C4-2B (cell line): ENCODE data around the gene ADAM19.

ENCODE experiments used
- H3K27ac ChIP-seq: fragments of 450-650 bp; 2 replicates; pipeline ENCODE4 v1.5.1; 2017
- CTCF ChIP-seq: fragments of 450-650 bp; conservative IDR thresholded peaks from 2 replicates; pipeline ENCODE4 v1.5.1; 2017; ENCODE audit warnings: mild to moderate bottlenecking
- ZFX ChIP-seq: fragments of 450-650 bp; IDR thresholded peaks from 2 replicates; pipeline ENCODE4 v1.6.1; 2017

ADAM19 gene

DNA sequence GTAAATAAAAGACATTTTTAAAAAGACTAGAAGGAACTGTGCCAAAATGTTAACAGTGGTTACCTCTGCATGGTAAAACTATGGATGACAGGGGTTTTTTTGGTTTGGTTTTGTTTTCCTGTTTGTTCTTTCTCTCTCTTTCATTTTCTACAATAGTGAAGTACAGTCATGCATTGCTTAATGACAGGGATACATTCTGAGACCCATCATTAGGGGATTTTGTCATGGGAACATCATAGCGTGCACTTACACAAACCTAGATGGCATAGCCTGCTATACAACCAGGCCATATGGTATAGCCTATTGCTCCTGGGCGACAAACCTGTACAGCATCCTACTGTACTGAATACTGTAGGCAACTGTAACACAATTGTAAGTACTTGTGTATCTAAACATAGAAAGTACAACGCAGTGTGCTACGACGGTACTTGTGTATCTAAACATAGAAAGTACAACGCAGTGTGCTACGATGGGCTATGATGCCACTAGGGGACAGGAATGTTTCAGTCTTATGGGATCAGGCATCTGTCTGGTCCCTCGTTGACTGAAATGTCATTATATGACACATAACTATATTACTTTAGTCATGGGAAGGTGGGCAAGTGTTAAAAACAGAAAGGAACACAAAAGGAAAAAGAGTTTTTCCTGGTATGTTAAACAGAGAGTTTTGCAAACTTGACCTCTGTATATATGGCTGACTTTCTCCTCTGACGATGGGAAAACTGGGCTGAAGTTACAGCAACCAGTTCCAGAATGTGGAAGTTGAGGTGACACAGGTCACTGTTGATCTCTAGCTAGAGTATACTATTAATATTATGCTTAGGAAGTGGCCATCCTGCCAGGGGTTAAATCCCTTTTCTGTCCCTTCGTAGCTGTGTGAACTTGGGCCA lies 7.4 kb upstream of the ADAM19 start:
- TF ChIP-seq CTCF (no peak), ZFX (no peak)
- H3K27ac ChIP-seq, result no peak overlapping the region

DNA sequence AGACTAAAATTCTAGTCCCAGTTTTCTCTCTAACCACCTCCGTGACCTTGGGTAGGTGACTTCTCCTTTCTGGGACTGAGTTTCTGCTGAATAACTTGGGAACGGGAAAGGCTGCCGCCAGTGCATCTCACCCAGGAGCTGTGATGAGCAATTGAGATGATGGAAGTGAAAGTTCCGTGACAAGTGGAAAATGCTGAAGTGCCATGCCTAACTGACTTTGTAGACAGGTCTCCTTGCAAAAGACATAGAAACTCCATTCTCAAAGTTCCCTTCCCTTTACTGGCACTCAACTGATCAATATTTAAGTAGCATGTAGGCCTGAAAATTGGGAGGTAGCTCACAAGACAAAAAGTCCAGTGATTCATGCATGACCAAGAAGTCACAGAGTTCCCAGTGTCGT lies 6.3 kb upstream of the ADAM19 start:
- no peak for TF ChIP-seq ZFX
- no peak for TF ChIP-seq CTCF

GRCh38 chr5:157578079-157578780 lies 2.7 kb upstream of the ADAM19 start:
- no peak overlapping the region for H3K27ac ChIP-seq
- no peak for TF ChIP-seq ZFX
- TF ChIP-seq CTCF, result no peak

More for the DNA sequence above, 6.3 kb upstream of the ADAM19 start:
- no peak overlapping the region for H3K27ac ChIP-seq

DNA sequence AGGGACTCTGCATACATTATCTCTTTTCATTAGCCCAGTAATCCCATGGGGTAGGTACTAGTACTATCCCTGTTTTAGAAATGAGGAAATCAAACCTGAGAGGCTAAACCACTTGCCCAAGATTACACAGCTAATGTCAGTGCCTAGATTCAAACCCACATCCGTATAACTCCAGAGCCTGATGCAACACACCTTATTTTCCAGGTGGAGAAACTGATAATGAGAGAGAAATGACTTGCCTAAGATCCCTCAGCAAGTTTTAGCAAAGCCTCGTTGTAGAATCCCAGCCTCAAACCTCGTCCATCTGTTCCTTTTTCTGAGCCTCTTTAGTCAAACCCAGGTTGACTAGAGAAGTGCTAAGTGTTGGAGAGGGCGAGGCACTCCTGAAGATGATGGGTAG lies 1.1 kb upstream of the ADAM19 start:
- H3K27ac ChIP-seq, result no peak overlapping the region
- TF ChIP-seq CTCF (no peak), ZFX (no peak)

DNA sequence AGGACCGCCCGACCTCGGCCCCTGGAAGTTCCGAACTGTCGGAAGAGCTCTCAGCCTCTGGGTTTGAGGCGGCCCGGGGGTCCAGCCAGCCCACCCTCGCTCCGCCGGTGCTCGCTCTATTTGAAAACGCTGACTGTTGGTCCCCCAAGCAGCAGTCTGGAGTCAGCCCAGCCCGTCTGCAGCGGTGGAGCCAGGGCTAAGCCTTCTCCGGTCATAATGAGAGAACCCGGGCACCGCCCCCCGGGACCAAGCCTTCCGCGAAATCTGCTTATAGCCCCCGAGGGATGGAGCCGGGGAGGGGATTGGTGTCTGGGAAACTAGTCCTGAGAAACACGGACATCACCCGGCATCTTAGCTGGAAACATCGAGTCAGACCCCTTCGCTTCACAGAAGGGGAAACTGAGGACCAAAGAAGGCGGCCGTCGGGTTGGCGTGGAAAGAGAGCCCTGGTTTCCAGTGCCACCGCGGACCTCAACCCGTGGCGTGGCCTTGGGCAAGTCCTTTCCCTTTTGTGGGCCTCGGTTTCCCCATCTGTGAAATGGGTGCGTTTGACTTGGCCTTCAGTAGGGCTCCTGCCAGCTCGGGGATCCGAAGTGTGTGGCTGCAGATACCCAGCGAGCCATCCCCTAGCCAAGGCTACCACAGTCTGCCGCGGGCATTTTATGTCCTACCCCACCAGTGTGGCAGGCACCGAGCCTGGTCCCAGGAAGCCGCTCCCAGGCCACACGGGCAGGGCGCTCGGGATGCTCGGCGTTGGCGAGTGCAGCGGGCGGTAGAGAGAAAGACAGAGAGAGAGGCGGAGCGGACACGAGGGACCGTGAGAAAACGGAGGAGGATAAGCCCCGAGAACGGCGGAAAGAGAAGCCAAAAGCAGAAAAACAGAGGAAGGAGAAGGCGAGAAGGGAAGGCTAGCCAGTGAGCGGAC lies 857 bp downstream of the ADAM19 start:
- TF ChIP-seq CTCF (no peak), ZFX (no peak)
- H3K27ac ChIP-seq, result no peak overlapping the region

GRCh38 chr5:157571357-157571827 lies 4.2 kb downstream of the ADAM19 start:
- no peak overlapping the region for H3K27ac ChIP-seq
- no peak for TF ChIP-seq CTCF
- no peak for TF ChIP-seq ZFX
